Heart right ventricle (tissue), 16 donors: ENCODE measurements around the gene METTL22. TPM values are rescaled to one million over a fixed set of nuclear protein-coding genes. Genes with fewer than 3 reads are reported as not detected.

Source experiments
- ATAC-seq, 8 donors: fragments of 200-7000 bp; cut with Tn5 transposase; one replicate each; pipeline ENCODE4 v1.9.1; 2020; ENCODE audit warnings: mild to moderate bottlenecking in 8 of 8, moderate library complexity in 8 of 8, moderate number of reproducible peaks in 1 of 8
- DNase-seq, 2 donors: peaks; one replicate each; pipeline ENCODE4 v3.0.0-alpha.2; 2020
- H3K27ac ChIP-seq, 10 donors: fragments of 200-600 bp; sonication (generic) in 2 of 10; one replicate each; pipeline versions ENCODE4 v1.5.0 to v1.8.0; 2020 to 2022; ENCODE audit warnings: mild to moderate bottlenecking in 3 of 10
- H3K27me3 ChIP-seq, 7 donors: fragments of 200-600 bp; one replicate each; pipeline ENCODE4 v1.8.0; 2021 to 2022; ENCODE audit warnings: mild to moderate bottlenecking in 2 of 7
- H3K36me3 ChIP-seq, 9 donors: fragments of 200-600 bp; sonication (generic) in 1 of 9; one replicate each; pipeline versions ENCODE4 v1.5.0 to v1.8.0; 2020 to 2022; ENCODE audit warnings: mild to moderate bottlenecking in 2 of 9
- H3K4me1 ChIP-seq, 9 donors: fragments of 200-600 bp; sonication (generic) in 1 of 9; one replicate each; pipeline versions ENCODE4 v1.5.0 to v1.8.0; 2020 to 2022; ENCODE audit warnings: mild to moderate bottlenecking in 4 of 9
- H3K4me3 ChIP-seq, 10 donors: fragments of 200-600 bp; sonication (generic) in 2 of 10; one replicate each; pipeline versions ENCODE4 v1.5.0 to v1.8.0; 2020 to 2022; ENCODE audit warnings: mild to moderate bottlenecking in 7 of 10, moderate library complexity in 2 of 10
- H3K9me3 ChIP-seq, 11 donors: fragments of 200-600 bp in 10 of 11; sonication (generic) in 2 of 11; one replicate each; pipeline versions ENCODE4 v1.5.0 to v1.8.0; 2013 to 2022; ENCODE audit warnings: mild to moderate bottlenecking in 2 of 11, control low read depth in 1 of 11, moderate library complexity in 1 of 11
- CTCF ChIP-seq, 9 donors: fragments of 200-600 bp; sonication (generic) in 2 of 9; IDR thresholded peaks; one replicate each; pipeline versions ENCODE4 v1.5.0 to v1.8.0; 2021 to 2022; ENCODE audit warnings: antibody characterized with exemption in 9 of 9, mild to moderate bottlenecking in 5 of 9, moderate library complexity in 1 of 9
- WGBS, 2 donors: extraction: QIAGEN DNeasy Blood & Tissue Kit; methylation state at CpG; one replicate each; pipeline ENCODE4 v1.1.7; 2013; ENCODE audit warnings: inconsistent platforms in 1 of 2; 5-methylcytosine and 5-hydroxymethylcytosine counted together
- intact Hi-C, 10 donors: fragments of 100-400 bp; cut with DNase I; formaldehyde crosslinking; loops; one replicate each; pipeline versions ENCODE4 v1.11.1 to v1.14.2; 2022
- polyA plus RNA-seq, 2 donors: library from polyadenylated mRNA; stranded (reverse); fragments of 200-250 nt; gene quantifications; one replicate each; pipeline ENCODE4 v1.2.3, GENCODE V29; 2013
- total RNA-seq, 10 donors: library from RNA; stranded (reverse); fragmentation: NEBNext Ultra II Directional in 3 of 10; extraction: Animal tissue kit (Norgen Biotek cat#: 25700) in 3 of 10; gene quantifications; one replicate each; pipeline versions ENCODE4 v1.2.1 to v1.2.4, GENCODE V29; 2021 to 2023
- donor health status: Arrhythmogenic right ventricular cardiomyopathy.
- donor health status: ischemic (EF 13 %, LVEDD 7.1; RV severe dilation, severe dysfunction).
- donor health status: healthy with polysubstance abuse.
- donor health status: DM: no; HTN: yes; CAD: no.
- donor health status: DM: no; HTN: no; CAD: no.
- donor health status: ischemic (EF 25% LVEDD 6.9; RV normal size, moderate dysfunction).
- donor health status: ischemic (EF 25% LVEDD 5.7; RV mildly dilated, moderate dysfunction).
- donor health status: healthy.
- donor health status: DM: yes; HTN: yes; CAD: no.
- donor health status: Ischemic cardiomyopathy.
- donor health status: ischemic (EF 35%, LVEDD 5.7; RV mildly dilated, moderate dysfunction).
- donor health status: nonischemic (EF 11% LVEDD 7.7; RV severe dilation, severe dysfunction).
- donor health status: DM: yes; HTN: yes; CAD: no.
- donor health status: PGD.
- donor health status: ischemic (EF 29% LVEDD 5.4; RV normal size, mild dysfunction).
- donor health status: nonischemic (EF 23%, LVEDD 6.1; RV moderate dilation, normal function).

Gene METTL22
- total and polyA plus RNA-seq, 12 donors: 23.5 to 64.5 (median 34.2) TPM

GRCh38 chr16:8619671-8620370 is 1.7 kb upstream of the METTL22 start:
- H3K36me3 ChIP-seq: peaks cover 0 to 10% (median 0%) of the 10 kb centered on the region in 9 donors

GRCh38 chr16:8620535-8620934 is 963 bp upstream of the METTL22 start:
- DNase-seq (no peak), ATAC-seq (no peak)
- Histone ChIP-seq H3K27me3 (peaks cover 0 to 6% (median 0%) of the 10 kb centered on the region in 7 donors), H3K27ac (no peak overlapping the region), H3K36me3 (peaks cover 0 to 17% (median 2%) of the 10 kb centered on the region in 9 donors), H3K4me3 (no peak overlapping the region), H3K4me1 (peaks cover 0 to 24% (median 19%) of the 10 kb centered on the region in 9 donors), H3K9me3 (no peaks in the 10 kb centered on the region)
- no peak for TF ChIP-seq CTCF (IDR thresholded peaks at IDR 0.05)
- intact Hi-C loops: loop anchor here in 2 of 10 donors (5.0 kb wide), 2 partner anchors 48 to 53 kb away; no protein-coding TSS in a partner anchor
- 75 to 76% methylated on average over 6 of the region's 6 CpGs for WGBS, 2 donors

More at GRCh38 chr16:8619671-8620370, 1.7 kb upstream of the METTL22 start:
- Histone ChIP-seq H3K4me1 (peaks cover 0 to 24% (median 19%) of the 10 kb centered on the region in 9 donors), H3K27ac (no peak overlapping the region), H3K9me3 (no peaks in the 10 kb centered on the region), H3K27me3 (peaks cover 0 to 6% (median 0%) of the 10 kb centered on the region in 7 donors), H3K4me3 (no peak overlapping the region)
- intact Hi-C loops: loop anchor here in 2 of 10 donors (5.0 kb wide), 2 partner anchors 48 to 53 kb away; no protein-coding TSS in a partner anchor
- 64 to 67% methylated on average over 5 of the region's 5 CpGs for WGBS, 2 donors
- ATAC-seq (no peak), DNase-seq (no peak)
- no peak for TF ChIP-seq CTCF (IDR thresholded peaks at IDR 0.05)

- no peaks in the 10 kb centered on the region for H3K9me3 ChIP-seq
- peaks cover 0 to 24% (median 19%) of the 10 kb centered on the region in 9 donors for H3K4me1 ChIP-seq
- intact Hi-C loops: loop anchor here in 2 of 10 donors (5.0 kb wide), 2 partner anchors 49 to 54 kb away; no protein-coding TSS in a partner anchor
- peak overlapping the region in 9 of 10 donors; percentile 57 to 92 (median 85) for H3K27ac ChIP-seq
- DNase-seq (no peak), ATAC-seq (peak in 1 of 8 donors; percentile 2)
- no peak for TF ChIP-seq CTCF (IDR thresholded peaks at IDR 0.05)
- H3K4me3 ChIP-seq: peak overlapping the region; percentile 71 to 99 (median 84)
- no peaks in the 10 kb centered on the region for H3K27me3 ChIP-seq
- 19% methylated on average over 12 of the region's 12 CpGs for WGBS, 2 donors
- H3K36me3 ChIP-seq: peaks cover 0 to 24% (median 9%) of the 10 kb centered on the region in 9 donors
Observed at GRCh38 chr16:8621222-8621571, 301 bp upstream of the METTL22 start.

- WGBS, 2 donors: 4 to 7% methylated on average over 4 of the region's 4 CpGs
- Histone ChIP-seq H3K9me3 (no peaks in the 10 kb centered on the region), H3K36me3 (peaks cover 0 to 35% (median 18%) of the 10 kb centered on the region in 9 donors), H3K4me1 (peaks cover 0 to 24% (median 19%) of the 10 kb centered on the region in 9 donors), H3K4me3 (peak overlapping the region; percentile 71 to 99 (median 84)), H3K27me3 (no peaks in the 10 kb centered on the region), H3K27ac (peak overlapping the region in 7 of 10 donors; percentile 82 to 92 (median 87))
- ATAC-seq (peak in 4 of 8 donors; percentile 15 to 37 (median 32)), DNase-seq (no peak)
- no peak for TF ChIP-seq CTCF (IDR thresholded peaks at IDR 0.05)
- intact Hi-C loops: loop anchor here in 2 of 10 donors (5.0 kb wide), 2 partner anchors 50 to 55 kb away; no protein-coding TSS in a partner anchor
Observed at GRCh38 chr16:8622315-8622656, 788 bp downstream of the METTL22 start.
